HL-60 (cell line): ENCODE data around the gene CERT1.

ENCODE experiments used
- DNase-seq, 2 experiments: peaks; one replicate each; pipeline ENCODE4 v3.0.0-alpha.2; 2010 to 2020; ENCODE audit warnings: low read depth in 1 of 2, low spot score in 1 of 2
- H3K27ac ChIP-seq: fragments of 250-450 bp; sonication (Bioruptor Pico); replicated peaks from 2 replicates; pipeline ENCODE4 v1.5.1; 2020; ENCODE audit warnings: mild to moderate bottlenecking, moderate library complexity
- H3K27me3 ChIP-seq: fragments of 250-450 bp; sonication (Bioruptor Pico); 2 replicates; pipeline ENCODE4 v1.5.1; 2021; ENCODE audit warnings: mild to moderate bottlenecking, moderate library complexity; ENCODE audit not compliant: insufficient read depth, poor library complexity, severe bottlenecking
- H3K4me3 ChIP-seq: replicated peaks from 2 replicates; pipeline ENCODE4 v1.5.1; 2011; ENCODE audit warnings: mild to moderate bottlenecking, control low read depth, low read length; ENCODE audit not compliant: insufficient read depth
- CTCF ChIP-seq: IDR thresholded peaks from one replicate; pipeline ENCODE4 v1.5.1; 2011; ENCODE audit warnings: low read length, control low read depth, inconsistent platforms; ENCODE audit not compliant: insufficient read depth
- GABPA ChIP-seq: IDR thresholded peaks from 2 replicates; pipeline ENCODE4 v1.6.1; 2012; ENCODE audit warnings: low read depth
- POLR2AphosphoS5 ChIP-seq: IDR thresholded peaks from 2 replicates; pipeline ENCODE4 v1.6.1; 2012; ENCODE audit warnings: low read depth
- REST ChIP-seq: IDR thresholded peaks from 2 replicates; pipeline ENCODE4 v1.6.1; 2012; ENCODE audit warnings: low read depth; ENCODE audit not compliant: insufficient replicate concordance
- SPI1 ChIP-seq: IDR thresholded peaks from 2 replicates; pipeline ENCODE4 v1.6.1; 2012; ENCODE audit warnings: low read depth, mild to moderate bottlenecking, borderline replicate concordance

Gene CERT1

GRCh38 chr5:75482482-75482881, 28.9 kb downstream of the CERT1 start:
- H3K27ac ChIP-seq = no peak overlapping the region
- no peak for DNase-seq
- H3K4me3 ChIP-seq = no peak overlapping the region
- no peaks in the 10 kb centered on the region for H3K27me3 ChIP-seq
- no peak for TF ChIP-seq CTCF
- TF ChIP-seq POLR2AphosphoS5 = no peak

DNA sequence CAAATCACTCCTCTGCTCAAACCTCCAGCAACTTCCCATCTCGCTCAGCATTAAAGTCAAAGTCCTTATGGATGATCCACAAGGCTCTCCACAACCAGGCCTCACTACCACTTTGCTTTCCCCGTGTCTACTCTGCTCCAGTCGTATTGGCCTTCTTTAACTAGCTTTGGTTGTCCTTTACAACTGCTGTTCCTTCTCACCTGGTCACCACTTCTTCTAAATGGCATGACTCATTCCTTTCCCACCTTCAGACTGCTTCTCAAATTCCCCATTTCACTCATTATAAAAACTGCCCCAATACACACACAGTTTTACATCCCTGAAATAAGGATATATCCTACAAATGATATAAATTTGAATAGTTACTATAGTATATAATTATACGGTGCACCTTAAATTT, 30.4 kb downstream of the CERT1 start:
- TF ChIP-seq REST (no peak), POLR2AphosphoS5 (no peak), SPI1 (no peak), GABPA (no peak), CTCF (no peak)
- Histone ChIP-seq H3K4me3 (no peak overlapping the region), H3K27ac (no peak overlapping the region), H3K27me3 (no peaks in the 10 kb centered on the region)
- DNase-seq = no peak

DNA sequence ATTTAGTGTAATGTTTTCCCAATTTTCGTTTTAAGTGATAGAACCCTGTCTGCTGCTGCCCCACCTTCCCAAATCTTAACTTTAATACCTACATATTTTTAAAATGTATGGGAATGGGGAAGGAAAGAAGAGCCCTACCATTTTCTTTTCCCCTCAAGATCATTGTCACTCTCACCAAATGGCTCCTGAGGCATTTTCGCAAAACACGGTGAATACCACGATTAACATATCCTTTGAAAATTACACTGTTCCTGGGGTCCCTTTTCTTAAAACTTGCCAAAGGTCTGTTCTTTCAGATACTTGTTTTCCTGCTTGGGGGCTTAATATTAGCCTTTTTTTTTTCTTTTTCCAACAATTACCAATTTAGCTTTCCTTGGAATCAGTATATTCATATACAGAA, 36.1 kb downstream of the CERT1 start:
- Histone ChIP-seq H3K4me3 (no peak overlapping the region), H3K27me3 (no peaks in the 10 kb centered on the region), H3K27ac (no peak overlapping the region)
- DNase-seq = no peak
- TF ChIP-seq GABPA (no peak), POLR2AphosphoS5 (no peak)

- no peak for DNase-seq
- TF ChIP-seq REST (no peak), GABPA (no peak), SPI1 (no peak), POLR2AphosphoS5 (no peak), CTCF (no peak)
- no peak overlapping the region for H3K4me3 ChIP-seq
- H3K27ac ChIP-seq = no peak overlapping the region
- no peaks in the 10 kb centered on the region for H3K27me3 ChIP-seq
Observed at GRCh38 chr5:75473463-75473862, 38.0 kb downstream of the CERT1 start.
